HG03558 (cell line): ENCODE results near the gene SULT1C4.
"Not testable (repeated sequence)": the region's sequence is repeated elsewhere in the genome, so short reads cannot be mapped to it uniquely, and the experiment has no call there.

Experiments
- ATAC-seq: cut with Tn5 transposase; IDR thresholded peaks from one replicate; pipeline ENCODE4 v1.9.1; 2021; ENCODE audit warnings: moderate number of reproducible peaks; ENCODE audit not compliant: unreplicated experiment; ENCODE audit errors: extremely low read depth

SULT1C4 gene

GRCh38 chr2:108377815-108378630 lies at the start of gene SULT1C4:
TSS of gene SULT1C4 (plus strand) at chr2:108377954. CDS start at chr2:108378338, 384 bp downstream.
- no peak for ATAC-seq

- ATAC-seq = no peak
Measured at GRCh38 chr2:108329771-108330170, 48.0 kb upstream of the SULT1C4 start.

- no peak for ATAC-seq
Measured at GRCh38 chr2:108330979-108331378, 46.8 kb upstream of the SULT1C4 start.

DNA sequence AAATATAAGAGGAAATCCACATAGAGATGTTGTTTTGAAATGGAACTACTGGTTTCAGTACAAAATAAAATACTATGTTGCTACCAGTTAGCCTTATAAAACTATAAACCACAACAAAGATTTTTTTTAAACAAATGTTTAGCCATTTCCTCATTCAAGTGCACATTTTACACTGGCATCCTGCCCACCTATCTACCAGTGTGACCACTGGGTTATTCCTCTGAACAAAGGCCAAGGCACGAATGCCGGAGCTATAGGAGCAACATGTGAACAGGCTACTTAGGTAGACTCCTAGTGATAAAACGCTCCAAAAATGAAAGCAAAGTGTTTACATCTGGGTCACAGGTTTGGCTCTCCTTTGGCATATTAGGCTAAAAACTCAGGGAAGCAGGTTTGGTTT lies 31.8 kb upstream of the SULT1C4 start:
- ATAC-seq = no peak

GRCh38 chr2:108346827-108347226 lies 30.9 kb upstream of the SULT1C4 start:
- ATAC-seq = no peak

DNA sequence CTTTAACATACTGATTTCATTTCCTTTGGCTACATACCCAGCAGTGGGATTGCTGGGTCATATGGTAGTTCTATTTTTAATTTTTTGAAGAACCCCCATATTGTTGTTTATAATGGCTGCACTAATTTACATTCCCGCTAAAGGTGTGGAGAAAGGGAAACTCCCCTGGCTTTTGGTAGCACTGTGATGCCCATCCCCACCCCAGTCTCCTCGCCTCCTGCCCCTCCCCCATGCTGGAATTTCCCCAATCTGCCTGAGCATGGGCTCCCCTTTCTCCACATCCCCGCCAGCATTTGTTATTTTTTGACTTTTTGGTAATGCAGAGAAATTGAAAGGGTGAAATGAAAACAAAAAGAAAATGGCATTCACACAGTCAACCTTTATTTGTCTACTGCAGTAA lies 30.0 kb upstream of the SULT1C4 start:
- no peak for ATAC-seq

- ATAC-seq = no peak
Measured at GRCh38 chr2:108348816-108349570, 28.8 kb upstream of the SULT1C4 start.

GRCh38 chr2:108349571-108349928 lies 28.2 kb upstream of the SULT1C4 start:
- ATAC-seq = no peak

GRCh38 chr2:108351889-108352288 lies 25.9 kb upstream of the SULT1C4 start:
- no peak for ATAC-seq

- ATAC-seq = no peak
Measured at GRCh38 chr2:108354136-108354535, 23.6 kb upstream of the SULT1C4 start.

- ATAC-seq = no peak
Measured at GRCh38 chr2:108355906-108356734, 21.6 kb upstream of the SULT1C4 start.

GRCh38 chr2:108359336-108359735 lies 18.4 kb upstream of the SULT1C4 start:
- not testable (repeated sequence) for ATAC-seq

DNA sequence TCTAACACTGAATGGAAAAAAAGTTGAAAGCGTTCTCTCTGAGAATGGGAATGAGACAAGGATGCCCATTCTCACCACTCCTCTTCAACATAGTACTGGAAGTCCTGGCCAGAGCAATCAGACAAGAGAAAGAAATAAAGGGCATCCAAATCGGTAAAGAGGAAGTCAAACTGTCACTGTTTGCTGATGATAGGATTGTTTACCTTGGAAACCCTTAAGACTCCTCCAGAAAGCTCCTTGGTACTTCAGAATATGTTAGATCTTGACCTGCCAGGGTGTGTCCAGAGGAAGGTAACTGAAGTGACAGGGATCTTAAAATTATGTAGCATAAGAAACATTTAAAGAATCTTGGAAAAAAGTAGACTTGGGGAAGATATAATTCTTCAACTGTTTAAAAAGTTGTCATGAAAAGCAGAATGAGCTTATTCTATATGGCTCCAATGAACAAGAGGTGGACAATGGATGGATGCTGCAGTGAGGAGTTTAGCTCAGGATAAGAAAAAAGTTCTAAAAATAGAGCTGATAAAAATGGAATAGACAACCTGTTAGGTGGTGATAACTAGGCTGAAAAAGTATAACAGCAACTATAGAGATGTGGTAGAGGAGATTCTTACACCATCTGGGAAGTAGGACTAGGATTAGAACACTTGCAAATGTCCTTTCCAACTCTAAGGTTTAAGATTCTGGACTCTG lies 16.8 kb upstream of the SULT1C4 start:
- no peak for ATAC-seq

- ATAC-seq = no peak
Measured at GRCh38 chr2:108363024-108363907, 14.5 kb upstream of the SULT1C4 start.

DNA sequence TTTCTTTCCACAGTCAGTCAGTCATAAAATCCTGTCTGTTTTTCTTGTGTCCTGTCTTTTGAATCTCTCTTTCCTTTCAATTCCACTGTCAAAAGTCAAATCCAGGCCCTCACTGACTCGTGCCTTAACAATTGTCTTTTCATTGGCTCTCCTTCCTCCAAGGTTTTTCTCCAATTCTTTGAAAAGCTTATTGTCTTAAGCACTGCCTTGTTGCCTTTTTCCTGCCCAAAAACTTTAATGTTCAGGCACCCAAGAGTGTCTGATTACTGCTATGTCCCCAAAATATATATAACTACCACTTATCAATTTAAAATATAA lies 13.9 kb upstream of the SULT1C4 start:
- no peak for ATAC-seq

DNA sequence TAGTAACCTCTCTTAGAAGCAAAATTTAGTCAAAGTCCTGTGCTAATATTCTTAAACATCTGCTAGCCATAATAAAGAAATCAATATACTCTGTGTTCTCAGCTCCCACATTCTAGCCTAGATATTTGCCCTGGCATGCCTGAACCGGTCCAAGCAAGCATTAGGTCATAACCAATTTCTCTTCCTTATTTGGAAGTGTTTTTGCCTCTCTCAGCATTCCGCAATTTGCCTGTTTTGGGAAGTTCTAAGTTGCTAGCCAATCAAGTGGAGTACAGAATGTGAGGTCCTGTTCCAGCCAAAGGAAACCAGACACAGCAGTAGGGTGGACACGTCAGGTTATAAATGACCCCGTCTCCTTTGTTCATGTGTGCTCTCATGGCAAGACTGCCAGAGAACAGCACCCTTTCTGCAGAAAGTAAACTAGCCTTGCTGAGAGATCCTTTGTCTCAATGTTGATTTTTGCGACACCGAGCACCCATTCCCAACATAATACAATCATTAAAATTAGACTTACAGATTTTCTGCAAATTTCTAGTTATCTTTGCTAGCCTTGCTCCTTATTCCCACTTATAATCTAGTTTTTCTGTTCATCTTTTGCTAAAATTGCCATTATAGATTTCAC lies 13.0 kb upstream of the SULT1C4 start:
- ATAC-seq = no peak

- ATAC-seq = no peak
Measured at GRCh38 chr2:108365656-108366055, 12.1 kb upstream of the SULT1C4 start.

DNA sequence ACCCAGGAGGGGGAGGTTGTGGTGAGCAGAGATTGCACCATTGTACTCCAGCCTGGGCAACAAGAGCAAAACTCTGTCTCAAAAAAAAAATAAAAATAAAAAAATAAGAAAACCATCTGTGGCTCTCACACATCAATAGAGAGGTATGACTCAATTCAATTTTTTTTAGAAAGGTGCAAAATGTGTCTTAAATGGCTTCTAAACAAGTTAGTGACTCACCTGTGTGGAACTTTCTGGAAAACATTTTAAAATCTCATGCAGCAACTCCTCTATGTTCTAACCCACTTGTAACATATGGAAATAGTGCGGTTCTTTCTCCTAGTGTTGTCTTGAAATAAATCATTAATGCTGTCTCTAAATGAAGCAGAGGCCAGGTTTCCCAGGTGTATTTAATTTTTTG lies 10.7 kb upstream of the SULT1C4 start:
- no peak for ATAC-seq

- no peak for ATAC-seq
Measured at GRCh38 chr2:108367561-108368175, 10.1 kb upstream of the SULT1C4 start.
